ENCODE data around the gene RELL1.

RELL1 gene

GRCh38 chr4:37595875-37596680, 90.1 kb downstream of the RELL1 start:
- in situ Hi-C loops (cut with HindIII; ENCODE audit: low sequenced_read_pairs): no loop called here
- H3K4me3 ChIP-seq (ENCODE audit: low read depth, low read length): no peak overlapping the region
- no peak for DNase-seq (ENCODE audit: low read depth)
- TF ChIP-seq, protein P1, sequence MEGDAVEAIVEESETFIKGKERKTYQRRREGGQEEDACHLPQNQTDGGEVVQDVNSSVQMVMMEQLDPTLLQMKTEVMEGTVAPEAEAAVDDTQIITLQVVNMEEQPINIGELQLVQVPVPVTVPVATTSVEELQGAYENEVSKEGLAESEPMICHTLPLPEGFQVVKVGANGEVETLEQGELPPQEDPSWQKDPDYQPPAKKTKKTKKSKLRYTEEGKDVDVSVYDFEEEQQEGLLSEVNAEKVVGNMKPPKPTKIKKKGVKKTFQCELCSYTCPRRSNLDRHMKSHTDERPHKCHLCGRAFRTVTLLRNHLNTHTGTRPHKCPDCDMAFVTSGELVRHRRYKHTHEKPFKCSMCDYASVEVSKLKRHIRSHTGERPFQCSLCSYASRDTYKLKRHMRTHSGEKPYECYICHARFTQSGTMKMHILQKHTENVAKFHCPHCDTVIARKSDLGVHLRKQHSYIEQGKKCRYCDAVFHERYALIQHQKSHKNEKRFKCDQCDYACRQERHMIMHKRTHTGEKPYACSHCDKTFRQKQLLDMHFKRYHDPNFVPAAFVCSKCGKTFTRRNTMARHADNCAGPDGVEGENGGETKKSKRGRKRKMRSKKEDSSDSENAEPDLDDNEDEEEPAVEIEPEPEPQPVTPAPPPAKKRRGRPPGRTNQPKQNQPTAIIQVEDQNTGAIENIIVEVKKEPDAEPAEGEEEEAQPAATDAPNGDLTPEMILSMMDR (IDR thresholded peaks at IDR 0.05; ENCODE audit: low read depth, low read length, missing control alignments): no peak

DNA sequence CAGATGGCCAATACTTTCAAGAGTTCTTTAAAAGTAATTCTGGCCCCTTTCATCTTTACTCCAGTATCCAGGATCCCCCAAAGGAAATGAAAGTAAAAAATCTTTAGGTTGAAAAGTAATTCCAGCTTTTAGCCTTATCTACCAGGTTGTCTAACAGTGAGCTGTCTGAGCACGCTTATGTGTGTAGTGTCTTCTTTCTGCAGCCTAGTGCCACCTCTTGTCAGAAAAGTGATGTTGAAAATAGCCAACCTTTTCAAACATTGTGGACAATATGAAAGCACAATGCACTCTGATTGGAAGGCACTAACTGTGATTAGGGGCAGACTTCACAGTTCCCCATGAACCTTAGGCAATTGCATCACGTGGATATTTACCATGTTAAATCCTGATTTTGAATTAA, 92.1 kb downstream of the RELL1 start:
- H3K4me3 ChIP-seq (ENCODE audit: low read depth, low read length): no peak overlapping the region
- TF ChIP-seq, protein P1 (IDR thresholded peaks at IDR 0.05; ENCODE audit: low read depth, low read length, missing control alignments): no peak
- DNase-seq (ENCODE audit: low read depth): no peak
- in situ Hi-C loops (cut with HindIII; ENCODE audit: low sequenced_read_pairs): no loop called here

- H3K4me3 ChIP-seq (ENCODE audit: low read depth, low read length): no peak overlapping the region
- in situ Hi-C loops (cut with HindIII; ENCODE audit: low sequenced_read_pairs): no loop called here
- TF ChIP-seq, protein P1 (IDR thresholded peaks at IDR 0.05; ENCODE audit: low read depth, low read length, missing control alignments): no peak
- DNase-seq (ENCODE audit: low read depth): no peak
These were observed 94.8 kb downstream of the RELL1 start for GRCh38 chr4:37591349-37591748.

GRCh38 chr4:37590016-37590415, 96.2 kb downstream of the RELL1 start:
- TF ChIP-seq, protein P1 (IDR thresholded peaks at IDR 0.05; ENCODE audit: low read depth, low read length, missing control alignments): no peak
- H3K4me3 ChIP-seq (ENCODE audit: low read depth, low read length): no peak overlapping the region
- in situ Hi-C loops (cut with HindIII; ENCODE audit: low sequenced_read_pairs): no loop called here
- DNase-seq (ENCODE audit: low read depth): no peak

- TF ChIP-seq, protein P1 (IDR thresholded peaks at IDR 0.05; ENCODE audit: low read depth, low read length, missing control alignments): no peak
- H3K4me3 ChIP-seq (ENCODE audit: low read depth, low read length): no peak overlapping the region
- DNase-seq (ENCODE audit: low read depth): no peak
- in situ Hi-C loops (cut with HindIII; ENCODE audit: low sequenced_read_pairs): no loop called here
These were observed 98.0 kb downstream of the RELL1 start for GRCh38 chr4:37588150-37588549.

- no peak overlapping the region for H3K4me3 ChIP-seq (ENCODE audit: low read depth, low read length)
- DNase-seq (ENCODE audit: low read depth): no peak
- TF ChIP-seq, protein P1 (IDR thresholded peaks at IDR 0.05; ENCODE audit: low read depth, low read length, missing control alignments): no peak
- in situ Hi-C loops (cut with HindIII; ENCODE audit: low sequenced_read_pairs): no loop called here
These were observed 100.0 kb downstream of the RELL1 start for GRCh38 chr4:37586194-37586593.
